GM19035 (cell line): ENCODE results near the gene UBXN4.
"Not testable (repeated sequence)": the region's sequence is repeated elsewhere in the genome, so short reads cannot be mapped to it uniquely, and the experiment has no call there.

ENCODE experiments used
- ATAC-seq: cut with Tn5 transposase; IDR thresholded peaks from one replicate; pipeline ENCODE4 v1.9.1; 2021; ENCODE audit not compliant: unreplicated experiment

UBXN4 gene

DNA sequence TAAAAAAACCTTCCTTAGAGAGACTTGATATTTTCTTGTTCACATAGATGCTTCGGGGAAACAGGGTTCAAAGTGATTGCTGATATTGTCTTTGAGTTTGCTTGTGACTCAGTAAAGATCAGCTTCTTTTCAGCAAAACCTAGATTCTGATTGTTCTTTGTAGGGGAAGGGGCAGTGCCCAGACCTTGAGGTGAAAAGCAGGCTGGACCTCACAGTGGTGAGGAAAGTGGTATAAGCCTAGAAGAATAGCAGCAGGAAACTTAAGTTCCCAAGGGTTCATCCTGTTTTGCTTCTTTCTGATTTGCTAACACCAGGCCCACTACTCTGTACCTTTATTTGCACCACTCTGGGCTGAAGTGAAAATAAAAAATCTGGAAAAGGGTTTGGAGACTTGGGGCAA lies 20.9 kb downstream of the UBXN4 start:
- no peak for ATAC-seq

DNA sequence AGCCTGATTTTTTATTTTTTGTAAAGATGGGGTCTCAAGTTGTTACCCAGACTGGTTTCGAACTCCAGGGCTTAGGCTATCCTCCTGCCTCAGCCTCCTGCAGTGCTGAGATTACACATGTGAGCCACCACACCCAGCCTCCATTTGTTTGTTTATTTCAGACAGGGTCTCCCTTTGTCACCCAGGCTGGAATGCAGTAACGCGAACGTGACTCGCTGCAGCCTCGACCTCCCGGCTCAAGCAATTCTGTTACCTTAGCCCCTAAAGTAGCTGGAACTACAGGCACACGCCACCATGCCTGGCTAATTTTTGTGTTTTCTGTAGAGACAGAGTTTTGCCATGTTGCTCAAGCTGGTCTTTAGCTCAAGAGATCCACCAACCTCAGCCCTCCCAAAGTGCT lies 27.2 kb downstream of the UBXN4 start:
- ATAC-seq, result no peak

DNA sequence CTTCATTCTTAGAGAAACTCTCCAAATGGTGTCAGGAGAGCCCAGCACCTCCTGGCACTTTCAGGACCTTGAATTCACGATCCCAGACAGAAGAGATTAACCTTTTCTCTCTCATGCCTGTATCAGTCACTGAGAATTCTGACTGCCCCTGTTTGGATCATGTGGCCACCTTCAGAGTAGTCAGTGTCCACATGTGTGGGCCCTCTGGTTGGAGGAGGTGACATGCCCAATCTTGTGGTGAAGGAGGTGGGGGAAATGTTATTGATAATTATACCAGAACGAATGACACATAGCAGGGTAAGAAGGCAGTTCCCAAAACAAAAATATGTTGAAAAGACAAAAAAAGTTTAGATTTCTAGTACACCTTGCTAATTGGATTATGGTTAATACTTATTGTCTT lies 31.7 kb downstream of the UBXN4 start:
- no peak for ATAC-seq

DNA sequence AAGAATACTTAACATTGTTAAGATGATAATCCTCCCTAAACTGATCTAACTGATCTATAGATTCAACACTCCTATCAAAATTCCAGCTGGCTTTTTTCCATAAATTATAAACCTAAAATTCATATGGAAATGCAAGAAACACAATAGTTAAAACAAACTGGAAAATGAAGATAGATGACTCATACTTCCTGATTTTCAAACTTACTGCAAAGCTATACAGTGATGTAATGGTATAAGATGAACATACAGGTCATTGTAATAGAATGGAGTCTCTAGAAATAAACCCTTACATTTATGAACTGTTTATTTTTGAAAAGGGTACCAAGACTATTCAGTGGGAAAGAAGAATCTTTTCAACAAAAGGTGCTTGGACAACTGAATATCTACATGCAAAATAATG lies 32.3 kb downstream of the UBXN4 start:
- no peak for ATAC-seq

DNA sequence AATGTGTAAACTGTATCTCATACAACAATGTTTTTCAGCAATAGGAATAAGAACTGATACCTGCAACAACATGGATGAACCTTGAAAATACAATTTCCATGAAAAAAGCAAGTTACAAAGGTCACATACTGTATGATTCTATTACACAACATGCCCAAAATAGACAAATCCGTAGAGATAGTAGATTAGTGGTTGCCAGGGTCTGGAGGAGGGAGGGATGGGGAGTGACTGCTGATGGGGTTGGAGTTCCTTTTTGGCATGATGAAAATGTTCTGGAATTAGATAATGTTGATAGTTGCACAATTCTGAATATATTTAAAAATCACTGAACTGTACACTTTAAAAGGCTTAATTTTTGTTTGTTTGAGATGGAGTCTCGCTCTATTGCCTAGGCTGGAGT lies 33.8 kb downstream of the UBXN4 start:
- no peak for ATAC-seq

DNA sequence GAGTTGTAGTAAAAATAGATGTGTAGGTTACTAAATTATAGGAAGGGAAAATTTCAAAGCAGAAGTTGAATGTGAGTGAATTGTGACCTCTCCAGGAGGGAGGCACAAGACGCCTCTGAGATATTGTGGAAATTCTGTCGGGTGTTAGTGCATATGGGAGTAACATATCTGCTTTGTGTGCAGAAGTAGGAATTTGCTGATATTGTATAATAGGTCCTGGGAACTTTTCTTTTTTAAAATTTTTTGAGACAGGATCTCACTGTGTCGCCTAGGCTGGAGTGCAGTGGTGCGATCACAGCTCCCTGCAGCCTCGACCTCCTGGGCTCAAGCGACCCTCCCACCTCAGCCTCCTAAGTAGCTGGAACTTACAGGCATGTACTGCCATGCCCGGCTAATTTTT lies 34.7 kb downstream of the UBXN4 start:
- no peak for ATAC-seq

DNA sequence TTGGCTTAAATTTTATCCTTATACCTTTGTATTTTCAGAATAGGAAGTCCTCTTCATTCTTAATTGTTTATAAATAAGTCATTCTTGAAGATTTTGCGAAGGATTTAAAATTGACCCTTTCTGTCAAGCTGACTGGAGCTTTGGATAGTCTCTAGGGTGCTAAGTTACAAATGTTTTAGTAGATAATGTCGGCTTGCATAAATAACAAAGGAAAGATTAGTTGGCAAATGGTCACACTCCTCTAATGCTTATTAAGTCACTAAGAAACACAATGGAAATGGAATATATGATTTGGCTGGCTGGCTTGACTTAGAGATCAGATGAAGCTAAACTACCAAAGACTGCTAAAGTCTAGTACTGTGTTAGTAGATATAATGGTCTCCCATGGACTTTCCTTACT lies 40.6 kb downstream of the UBXN4 start:
- no peak for ATAC-seq

DNA sequence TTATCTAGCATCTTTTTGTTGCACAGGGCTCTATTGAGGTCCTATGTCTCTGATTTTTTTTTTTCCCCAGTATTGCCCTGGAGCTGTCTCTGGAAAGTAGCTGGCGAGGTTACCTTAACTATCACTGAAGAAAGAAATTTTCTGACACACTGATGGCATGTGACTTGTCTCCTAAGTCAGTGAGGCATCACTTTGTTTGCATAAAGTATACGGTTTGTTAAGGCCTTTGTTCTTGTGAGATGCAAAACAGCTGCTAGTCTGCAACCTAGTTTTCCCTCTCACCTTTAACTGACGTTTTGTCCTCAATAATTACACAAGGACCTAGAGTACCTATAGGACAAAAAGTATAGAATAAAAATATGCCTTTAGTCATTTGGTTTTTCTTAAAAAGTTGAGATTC lies 41.8 kb downstream of the UBXN4 start:
- no peak for ATAC-seq

DNA sequence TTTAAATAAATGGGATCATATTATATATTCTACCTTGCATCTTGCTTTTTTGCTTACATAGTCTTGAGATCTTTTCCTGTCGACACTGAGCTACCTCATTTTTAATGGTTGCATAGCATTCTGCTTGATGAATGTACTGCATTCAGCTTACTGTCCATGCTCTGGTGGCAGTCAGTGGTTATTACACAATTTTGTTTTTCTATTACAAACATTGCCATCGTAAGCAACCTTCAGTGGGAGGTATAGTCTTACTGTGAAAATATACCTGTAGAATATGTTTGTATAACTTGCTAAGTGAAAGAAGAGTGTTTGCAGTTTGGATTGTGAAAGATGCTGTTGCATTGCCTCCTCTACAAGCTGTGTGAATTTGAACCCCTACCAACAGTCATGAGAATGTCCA lies 43.4 kb downstream of the UBXN4 start:
- ATAC-seq, result no peak

DNA sequence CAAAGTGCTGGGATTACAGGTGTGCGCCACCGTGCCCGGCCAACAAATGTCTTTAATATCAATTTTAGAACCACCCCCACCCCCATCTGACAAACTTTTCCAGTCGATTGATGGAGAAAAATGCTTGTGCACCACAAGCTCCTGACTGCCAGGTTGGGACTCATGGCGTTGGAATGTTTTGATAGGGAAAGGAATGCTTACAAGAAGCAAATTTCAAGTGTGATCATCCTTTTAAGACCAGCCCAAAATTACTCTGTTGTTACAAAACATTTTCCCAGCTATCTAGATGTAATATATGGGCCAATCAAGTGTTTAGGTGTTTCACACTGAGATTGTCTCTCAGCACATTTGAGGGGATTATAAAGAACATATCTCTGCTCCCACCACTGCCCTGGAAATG lies 45.2 kb downstream of the UBXN4 start:
- ATAC-seq, result no peak

DNA sequence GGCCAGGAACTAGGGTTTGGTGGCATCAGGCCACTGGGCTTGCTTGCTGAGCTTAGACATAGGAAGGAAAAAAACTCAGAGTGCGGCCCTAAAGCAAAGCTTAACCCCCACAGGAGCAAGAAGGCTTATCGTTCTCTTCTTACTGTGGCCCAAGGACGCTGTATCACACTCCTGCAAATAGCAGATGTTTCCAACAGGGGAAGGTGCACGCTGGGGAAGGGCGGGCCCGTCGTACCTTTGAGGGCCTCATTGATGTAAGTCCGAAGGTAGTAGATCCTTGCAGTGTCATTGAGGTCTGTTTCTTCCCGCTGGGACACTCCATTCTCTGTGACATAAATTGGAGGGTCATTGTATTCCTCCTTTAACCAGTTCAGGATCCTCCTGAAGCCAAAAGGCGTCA lies 48.8 kb downstream of the UBXN4 start:
- no peak for ATAC-seq

DNA sequence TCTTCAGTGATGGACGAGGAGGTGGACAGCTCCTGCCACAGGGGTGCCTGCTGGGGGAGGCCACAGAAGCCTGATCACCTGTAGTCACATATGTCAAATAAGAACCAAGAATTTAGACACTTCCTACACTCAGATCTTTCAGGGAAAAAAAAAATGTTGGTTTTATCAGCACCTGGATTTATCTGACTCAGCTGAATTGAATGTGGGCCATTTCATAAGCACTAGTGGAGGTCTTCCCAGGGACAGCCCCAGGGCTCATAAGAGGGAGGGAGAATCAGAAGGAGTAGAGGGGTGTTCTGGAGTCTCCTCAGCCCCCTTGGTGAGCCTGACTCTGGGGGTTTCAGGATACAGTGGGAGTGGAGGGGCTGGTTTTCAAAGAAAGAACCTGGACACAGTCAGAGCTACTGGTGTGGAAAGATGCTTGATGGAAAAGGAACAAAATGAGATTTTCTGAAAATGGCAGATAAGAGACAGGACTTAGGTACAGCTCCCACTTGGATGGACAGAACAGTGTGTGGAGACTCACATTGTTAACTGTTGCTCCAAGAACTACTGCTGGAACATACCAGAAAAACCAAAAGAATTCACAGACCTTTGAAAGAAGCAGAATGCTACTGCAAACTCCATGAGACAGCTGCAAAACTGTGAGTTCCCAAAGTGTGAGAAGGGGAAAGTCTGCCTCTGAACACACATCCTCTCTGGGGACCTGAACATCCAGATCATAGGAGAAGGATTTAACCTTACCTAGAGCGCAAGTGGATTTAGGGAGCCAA lies 49.9 kb downstream of the UBXN4 start:
- ATAC-seq, result no peak

DNA sequence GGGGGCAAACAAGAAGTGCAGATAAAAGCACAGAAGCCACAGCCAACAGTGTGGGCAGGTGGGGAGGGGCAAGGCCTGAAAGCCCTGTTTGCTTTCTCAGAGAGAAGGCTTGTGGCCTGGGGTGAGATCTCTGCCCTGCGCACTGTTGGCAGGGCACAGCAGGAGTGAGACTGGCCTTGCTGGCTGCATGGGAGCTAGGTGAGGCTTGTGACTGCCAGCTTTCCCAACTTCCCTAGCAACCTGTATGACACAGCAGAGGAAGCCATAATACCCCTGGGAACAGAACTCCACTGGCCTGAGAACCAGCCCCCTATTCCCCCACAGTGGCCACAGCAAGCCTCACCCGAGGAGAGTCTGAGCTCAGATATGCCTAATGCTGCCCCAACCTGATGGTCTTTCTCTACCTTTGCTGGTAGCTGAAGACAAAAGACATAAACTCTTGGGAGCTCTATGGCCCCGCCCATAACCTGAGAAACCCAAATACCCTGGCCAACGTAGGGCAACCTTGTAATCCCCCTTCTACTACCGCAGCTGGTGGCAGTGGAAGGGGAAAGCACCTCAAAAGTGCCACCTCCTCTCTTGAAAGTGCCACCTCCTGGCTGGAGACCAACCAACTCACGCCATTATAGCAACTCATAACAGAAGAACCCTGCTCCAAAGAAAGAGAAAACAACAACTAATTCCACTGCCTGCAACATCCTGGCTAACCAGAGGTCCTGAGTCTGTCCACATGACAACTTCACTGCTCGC lies 50.9 kb downstream of the UBXN4 start:
- no peak for ATAC-seq

DNA sequence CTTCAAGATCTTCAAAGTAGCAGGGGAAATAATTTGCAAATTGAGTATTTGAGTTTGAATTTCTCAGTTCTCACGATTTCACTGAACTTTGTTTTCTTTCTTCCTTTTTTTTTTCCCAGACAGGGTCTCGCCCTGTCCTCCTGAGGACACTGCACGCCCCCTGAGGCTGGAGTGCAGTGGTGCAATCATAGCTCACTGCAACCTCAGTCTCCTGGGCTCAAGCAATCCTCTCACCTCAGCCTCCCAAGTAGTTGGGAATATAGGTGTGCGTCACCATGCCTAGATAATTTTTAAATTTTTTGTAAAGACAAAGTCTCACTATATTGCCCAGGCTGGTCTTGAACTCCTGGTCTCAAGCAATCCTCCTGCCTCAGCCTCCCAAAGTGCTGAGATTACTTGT lies 54.0 kb downstream of the UBXN4 start:
- ATAC-seq, result not testable (repeated sequence)

DNA sequence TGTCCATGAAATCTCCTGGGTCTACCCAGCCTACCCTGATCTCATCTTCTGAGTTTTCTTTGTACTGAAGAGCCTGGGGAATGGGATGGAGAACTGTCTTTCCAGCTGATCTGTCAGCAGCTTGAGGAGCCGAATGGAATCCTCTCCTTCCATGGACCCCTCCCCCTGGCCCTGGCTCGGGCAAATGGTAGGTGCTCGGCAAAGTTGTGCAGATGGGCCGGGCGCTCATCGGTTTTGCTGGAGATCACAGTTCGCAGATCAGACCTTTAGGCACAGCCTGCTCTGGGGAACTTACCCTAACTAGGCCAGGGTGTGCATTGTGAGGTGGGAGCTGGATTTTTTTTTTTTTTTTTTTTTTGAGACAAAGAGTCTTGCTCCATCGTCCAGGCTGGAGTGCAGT lies 55.0 kb downstream of the UBXN4 start:
- no peak for ATAC-seq

DNA sequence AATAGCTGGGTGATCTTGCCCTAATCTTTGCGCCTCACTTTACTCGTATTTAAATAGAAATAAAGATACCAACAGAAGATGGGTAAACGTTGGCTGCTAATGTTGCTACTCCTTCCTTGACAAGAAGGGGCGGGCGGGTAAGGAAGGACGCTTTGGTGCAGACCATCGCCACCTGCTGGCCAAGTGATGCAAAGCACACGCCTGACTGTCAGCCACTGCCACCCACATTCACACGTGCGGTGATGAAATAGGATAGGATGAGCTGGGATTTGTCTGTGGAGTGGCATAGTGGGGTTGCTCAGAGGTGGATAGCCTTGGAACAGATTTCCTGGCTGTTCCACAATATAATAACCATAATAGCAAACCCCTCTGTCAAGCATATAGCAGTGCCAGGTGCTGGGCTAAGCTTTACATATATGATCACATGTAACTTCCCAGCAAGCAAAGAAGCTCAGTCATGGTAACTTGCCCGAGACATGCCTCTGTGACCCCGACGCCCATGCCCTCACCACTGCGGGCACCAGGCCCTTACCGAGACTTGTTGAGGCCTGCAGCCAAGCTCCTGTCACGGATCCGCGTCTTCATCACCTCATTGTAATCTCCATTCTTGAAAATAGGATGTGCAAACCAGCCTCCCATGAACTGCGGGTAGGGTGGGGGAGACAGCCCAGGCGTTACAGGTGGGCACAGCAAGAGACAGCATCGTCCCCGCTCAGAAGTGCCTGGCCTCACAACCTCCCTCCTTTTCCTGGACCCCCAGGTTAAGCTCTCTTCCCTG lies 56.0 kb downstream of the UBXN4 start:
- ATAC-seq, result peak; percentile 70

DNA sequence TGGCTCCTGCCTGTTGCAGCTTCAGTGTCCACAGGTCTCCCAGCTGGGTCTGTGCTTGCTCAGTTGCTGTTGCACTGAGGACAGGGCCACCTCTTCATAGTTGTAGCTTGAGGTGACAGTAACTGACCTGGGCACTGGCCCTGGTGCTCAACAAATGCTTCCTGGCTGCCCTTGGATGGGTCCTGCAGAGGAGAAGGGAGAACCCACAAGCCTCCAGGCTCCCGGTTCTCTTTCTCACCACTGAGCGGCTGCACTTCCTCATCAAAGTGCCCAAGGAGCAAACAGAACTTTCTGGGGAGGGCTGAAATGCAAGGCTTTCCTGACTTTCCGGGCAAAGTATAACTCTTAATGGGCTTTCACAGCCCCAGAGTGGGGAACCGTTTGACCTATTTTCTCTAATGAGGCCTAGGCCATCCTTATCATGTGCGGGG lies 56.6 kb downstream of the UBXN4 start:
- no peak for ATAC-seq

DNA sequence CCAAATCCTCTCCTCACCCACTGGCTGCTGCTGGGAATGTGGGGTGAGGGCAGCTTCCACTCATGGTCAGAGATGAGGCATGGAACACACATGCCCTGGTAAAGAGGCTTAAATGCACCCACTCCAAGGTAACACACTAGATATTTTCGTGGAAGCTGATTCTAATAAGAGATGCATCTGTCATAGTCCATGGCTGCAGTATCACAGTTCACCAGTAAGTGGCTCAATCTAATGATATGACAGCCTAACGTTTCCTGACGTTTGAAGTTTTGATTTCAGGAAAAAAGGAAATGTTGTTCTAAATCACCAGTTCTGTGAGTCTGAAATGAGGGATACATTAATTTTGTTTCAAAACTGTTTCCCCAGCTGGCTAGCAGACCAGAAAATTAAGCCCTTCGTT lies 57.1 kb downstream of the UBXN4 start:
- ATAC-seq, result no peak

DNA sequence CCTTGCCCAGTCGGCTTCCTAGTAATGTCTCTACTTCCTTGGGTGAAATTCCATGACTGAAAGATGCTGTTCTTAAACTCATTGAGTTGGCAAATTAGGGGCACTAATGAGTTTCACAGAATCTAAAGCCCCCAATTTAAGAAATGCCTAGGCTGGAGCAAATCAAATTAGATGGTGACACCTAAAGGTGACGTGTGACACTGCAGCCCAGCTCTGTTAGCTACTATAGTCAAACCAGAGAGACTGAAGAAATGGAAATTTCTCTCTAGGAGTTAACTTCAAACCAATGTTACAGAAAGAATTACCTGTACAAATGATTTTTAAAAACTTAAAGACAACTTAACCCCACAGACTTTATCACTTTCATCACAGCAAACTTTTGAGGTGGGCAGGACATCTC lies 58.1 kb downstream of the UBXN4 start:
- no peak for ATAC-seq

DNA sequence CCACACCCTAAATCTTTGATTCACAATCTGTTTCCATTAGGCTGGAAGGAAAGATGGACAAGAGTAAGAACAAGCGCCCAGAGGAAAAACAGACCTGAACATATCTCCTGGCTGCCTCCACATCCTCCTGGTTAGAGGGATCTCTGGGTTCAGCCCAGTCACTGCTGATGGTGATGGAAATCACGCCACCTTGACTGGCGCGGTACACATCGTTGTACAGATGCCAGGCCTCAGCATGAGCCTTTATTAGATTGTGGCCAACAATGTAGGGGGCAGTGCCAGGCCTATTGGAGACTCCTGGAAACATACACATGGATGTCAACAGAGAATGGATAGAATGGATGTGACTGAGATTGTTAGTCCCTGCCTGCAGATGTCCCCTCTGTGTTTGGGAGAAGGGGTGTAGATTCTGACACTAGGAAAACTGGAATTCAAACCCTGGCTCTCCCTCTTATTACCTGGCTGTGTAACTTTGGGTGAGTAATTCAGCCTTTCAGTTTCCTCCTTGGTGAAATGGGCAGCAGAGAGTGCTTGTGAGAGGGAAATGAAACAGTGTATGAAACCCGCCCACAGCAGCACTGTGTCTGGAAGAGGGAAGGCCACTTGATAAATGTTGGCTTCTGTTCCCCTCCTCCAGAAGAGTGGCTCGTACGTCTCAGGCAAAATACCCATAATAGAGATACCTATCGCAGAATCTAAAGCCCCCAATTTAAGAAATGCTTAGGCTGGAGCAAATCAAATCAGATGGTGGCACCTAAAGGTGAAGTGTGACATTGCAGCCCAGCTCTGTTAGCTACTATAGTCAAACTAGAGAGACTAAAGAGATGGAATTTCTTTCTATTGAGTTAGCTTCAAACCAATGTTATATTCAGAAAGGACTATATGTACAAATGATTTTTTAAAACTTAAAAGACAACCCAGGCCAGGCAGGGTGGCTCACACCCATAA lies 59.1 kb downstream of the UBXN4 start:
- ATAC-seq, result no peak

DNA sequence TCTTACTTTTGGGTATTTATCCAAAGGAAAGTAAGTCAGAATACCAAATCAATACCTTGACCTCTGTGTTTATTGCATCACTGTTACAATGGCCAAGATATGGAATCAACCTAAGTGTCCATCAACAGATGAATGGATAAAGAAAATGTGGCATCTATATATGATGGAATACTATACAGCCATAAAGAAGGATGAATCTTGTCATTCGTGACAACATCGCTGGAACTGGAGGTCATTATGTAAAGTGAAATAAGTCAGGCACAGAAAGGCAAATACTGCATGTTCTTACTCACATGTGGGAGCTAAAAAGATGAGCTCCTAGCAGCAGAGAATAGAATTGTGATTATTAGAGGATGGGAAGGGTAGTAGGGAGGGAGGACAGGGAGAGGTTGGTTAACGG lies 60.7 kb downstream of the UBXN4 start:
- no peak for ATAC-seq
